Activated CD8-positive, alpha-beta memory T cell treated with anti-CD3 and anti-CD28 coated beads, Interleukin-2, amount 50 U/mL, for 48 hours (primary cell): ENCODE results near the gene KIF22.
"Not testable (repeated sequence)": the region's sequence is repeated elsewhere in the genome, so short reads cannot be mapped to it uniquely, and the experiment has no call there.

ENCODE experiments used
- DNase-seq: peaks from one replicate; pipeline ENCODE4 v3.0.0-alpha.2; 2020

The KIF22 gene

GRCh38 chr16:29767062-29767461 lies 23.5 kb upstream of the KIF22 start:
- DNase-seq = no peak

DNA sequence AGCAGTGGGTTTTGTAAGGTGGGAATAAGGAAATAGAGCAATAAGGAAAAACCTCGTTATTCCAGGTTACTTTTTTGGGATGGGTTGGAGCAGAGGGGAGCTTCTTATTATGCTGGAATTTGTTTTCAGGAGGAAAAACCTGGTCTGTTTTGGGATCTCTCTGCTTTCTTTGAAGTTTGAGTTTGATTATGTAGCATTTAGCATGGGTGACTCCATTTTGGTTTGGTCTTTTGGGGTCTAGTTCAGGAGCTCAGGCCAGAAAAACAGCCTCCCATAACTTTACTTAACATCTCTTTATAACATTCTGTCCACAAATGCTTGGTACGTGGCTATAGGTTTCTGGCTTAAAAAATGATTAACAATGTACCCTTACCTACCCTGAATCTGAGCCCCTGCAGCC lies 21.0 kb upstream of the KIF22 start:
- DNase-seq = no peak

GRCh38 chr16:29770250-29770929 lies 20.2 kb upstream of the KIF22 start:
- DNase-seq = no peak

DNA sequence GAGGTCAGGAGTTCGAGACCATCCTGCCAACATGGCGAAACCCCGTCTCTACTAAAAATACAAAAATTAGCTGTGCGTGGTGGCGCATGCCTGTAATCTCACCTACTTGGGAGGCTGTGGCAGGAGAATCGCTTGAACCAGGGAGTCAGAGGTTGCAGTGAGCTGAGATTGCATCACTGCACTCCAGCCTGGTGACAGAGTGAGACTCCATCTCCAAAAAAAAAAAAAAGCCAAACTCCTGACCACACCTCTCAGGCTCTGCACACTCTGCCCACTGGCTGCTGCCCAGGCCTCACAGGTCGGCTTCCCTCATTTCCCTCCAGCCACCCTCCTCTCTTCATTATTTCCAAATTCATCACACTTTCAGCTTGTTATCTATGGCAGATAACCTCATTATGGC lies 18.2 kb upstream of the KIF22 start:
- not testable (repeated sequence) for DNase-seq

DNA sequence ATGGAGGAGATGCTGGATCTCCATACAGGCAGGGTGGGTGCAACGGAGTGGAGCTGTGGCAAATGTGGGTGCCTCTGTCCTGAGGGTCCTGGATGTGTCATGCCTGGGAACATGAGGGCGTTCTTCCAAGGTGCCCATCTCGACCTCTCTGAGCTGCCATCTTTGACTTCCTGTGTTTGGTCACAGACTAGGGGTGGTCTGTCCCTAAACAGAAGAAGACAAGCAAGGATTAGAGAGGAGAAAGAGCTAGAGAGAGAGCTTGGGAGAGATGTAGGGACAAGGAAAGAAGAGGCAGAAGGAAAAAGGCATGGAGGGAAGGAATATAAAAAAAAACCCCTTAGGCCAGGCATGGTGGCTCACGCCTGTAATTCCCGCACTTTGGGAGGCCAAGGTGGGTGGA lies 15.8 kb upstream of the KIF22 start:
- no peak for DNase-seq

GRCh38 chr16:29775742-29776408 lies 14.7 kb upstream of the KIF22 start:
- no peak for DNase-seq

- no peak for DNase-seq
These were observed 12.8 kb upstream of the KIF22 start, which contains the start of gene ZG16 for GRCh38 chr16:29777576-29778350. Gene ZG16 (plus strand): TSS chr16:29778256. CDS start chr16:29779267, 1,011 bp downstream.

- no peak for DNase-seq
These were observed 11.1 kb upstream of the KIF22 start for GRCh38 chr16:29779474-29779873.

DNA sequence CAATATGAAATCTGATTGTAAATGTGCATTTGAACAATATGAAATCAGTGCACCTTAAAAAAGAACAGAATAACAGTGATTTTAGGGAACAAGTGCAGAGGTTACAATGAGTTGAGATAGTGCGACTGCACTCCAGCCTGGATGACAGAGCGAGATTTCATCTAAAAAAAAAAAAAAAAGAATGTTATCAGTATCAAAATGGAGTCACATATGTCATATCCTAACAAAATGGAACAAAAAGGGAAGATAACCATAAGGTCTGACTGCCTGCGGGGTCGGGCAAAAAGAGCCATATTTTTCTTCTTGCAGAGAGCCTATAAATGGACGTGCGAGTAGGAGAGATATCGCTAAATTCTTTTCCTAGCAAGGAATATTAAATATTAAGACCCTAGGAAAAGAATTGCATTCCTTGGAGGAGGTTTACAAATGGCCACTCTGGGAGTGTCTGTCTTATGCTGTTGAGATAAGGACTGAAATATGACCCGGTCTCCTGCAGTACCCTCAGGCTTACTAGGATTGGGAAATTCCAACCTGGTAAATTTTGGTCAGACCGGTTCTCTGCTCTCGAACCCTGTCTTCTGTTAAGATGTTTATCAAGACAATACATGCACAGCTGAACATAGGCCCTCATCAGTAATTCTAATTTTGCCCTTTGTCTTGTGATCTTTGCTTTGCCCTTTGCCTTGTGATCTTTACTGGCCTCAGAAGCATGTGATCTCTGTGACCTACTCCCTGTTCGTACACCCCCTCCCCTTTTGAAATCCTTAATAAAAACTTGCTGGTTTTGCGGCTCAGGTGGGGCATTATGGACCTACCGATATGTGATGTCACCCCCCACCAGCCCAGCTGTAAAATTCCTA lies 7.2 kb upstream of the KIF22 start:
- not testable (repeated sequence) for DNase-seq

- DNase-seq = no peak
These were observed 6.4 kb upstream of the KIF22 start for GRCh38 chr16:29784157-29784556.

- peak; percentile 86 for DNase-seq
These were observed 5.5 kb upstream of the KIF22 start for GRCh38 chr16:29784901-29785500.

- not testable (repeated sequence) for DNase-seq
These were observed 3.4 kb upstream of the KIF22 start for GRCh38 chr16:29787155-29787554.

GRCh38 chr16:29789775-29790182 lies 772 bp upstream of the KIF22 start:
- DNase-seq = peak; percentile 59

DNA sequence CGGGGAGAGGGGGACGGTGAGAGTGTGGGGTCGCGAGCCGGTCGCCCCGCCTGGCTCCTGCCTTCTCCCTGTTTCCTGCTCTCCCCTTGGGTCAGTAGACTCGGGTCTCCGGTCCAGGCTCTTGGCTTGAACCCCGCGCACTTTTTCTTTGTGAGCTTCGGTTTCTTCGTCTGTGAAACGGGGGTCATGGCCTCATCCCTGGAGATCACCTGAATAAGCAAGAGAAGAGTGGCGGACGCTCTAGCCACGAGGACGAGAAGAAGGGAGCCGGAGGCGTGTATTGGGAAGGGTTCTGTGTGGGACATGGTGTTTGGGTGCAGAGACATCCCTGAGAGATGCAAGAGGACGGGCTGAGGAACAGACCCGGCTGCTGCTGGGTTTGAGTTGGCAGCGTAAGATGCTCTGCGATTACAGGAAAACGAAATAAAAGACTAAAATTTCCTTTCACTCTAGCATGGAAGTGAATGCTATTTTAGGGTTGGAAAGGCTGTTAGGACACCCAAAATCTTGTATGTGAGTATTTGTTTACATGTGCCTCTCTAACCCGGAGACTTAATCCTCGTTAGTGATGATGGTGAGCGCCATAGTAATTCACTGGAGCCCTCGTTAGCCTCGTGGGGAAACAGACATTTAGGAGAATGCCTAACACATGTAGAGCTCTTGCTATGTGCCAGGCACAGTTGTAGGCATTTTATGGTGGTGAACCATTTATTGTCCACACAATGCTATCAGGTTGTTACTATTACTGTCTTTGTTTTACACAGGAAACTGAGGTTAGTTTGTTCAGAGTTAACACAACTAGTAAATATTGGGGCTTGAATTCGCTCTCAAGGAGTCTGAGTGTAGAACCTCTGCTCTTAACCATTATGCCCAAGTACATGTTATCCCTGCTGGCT lies 646 bp downstream of the KIF22 start:
- DNase-seq = no peak

DNA sequence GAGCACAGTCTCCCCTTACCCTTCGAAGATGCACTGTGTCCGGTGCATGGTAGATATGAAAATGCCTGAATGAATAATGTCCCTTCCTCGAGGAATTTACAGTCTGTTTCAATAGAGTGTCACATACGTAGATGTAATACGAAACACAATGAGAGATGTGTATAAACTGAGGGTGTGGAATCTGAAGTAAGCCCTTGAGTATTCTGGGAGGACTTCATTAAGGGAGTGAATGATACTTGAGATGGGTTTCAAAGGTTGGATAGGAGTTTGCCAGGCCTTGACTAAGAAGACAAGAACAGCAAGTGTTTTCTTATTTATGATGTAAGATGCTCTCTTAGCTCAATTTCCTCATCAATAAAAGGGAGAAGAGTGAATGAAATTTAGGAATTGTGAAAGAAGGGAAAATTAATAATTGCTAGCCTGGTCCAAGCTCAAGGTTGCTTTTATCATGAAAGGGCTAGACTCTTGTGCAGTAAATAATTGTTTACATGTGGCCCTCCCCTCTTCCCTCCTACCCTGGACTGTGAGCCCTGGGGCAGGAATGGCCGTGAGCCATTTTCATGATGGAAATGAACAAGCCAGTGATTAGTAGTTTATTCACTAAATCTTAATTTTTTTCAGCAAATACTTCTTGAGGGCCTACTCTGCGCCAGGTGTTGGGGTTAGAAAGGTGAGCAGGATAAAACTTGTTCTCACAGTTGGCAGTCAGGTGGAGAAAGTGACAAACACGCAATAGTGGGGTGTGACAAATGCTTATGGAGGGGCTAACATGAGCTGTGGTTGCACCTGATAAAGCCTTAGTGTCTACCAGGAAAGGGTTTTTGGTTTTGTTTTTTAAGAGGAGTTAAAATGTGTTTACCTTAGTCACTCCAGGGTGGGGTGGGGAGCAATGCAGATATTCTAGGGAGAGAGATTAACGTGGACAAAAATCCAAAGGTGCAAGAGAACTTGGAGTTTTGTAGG lies 1.6 kb downstream of the KIF22 start:
- DNase-seq = no peak

GRCh38 chr16:29793153-29793552 lies 2.6 kb downstream of the KIF22 start:
- not testable (repeated sequence) for DNase-seq

- no peak for DNase-seq
These were observed 3.7 kb downstream of the KIF22 start for GRCh38 chr16:29794231-29794710.

- DNase-seq = no peak
These were observed 11.9 kb downstream of the KIF22 start for GRCh38 chr16:29802416-29802935.

DNA sequence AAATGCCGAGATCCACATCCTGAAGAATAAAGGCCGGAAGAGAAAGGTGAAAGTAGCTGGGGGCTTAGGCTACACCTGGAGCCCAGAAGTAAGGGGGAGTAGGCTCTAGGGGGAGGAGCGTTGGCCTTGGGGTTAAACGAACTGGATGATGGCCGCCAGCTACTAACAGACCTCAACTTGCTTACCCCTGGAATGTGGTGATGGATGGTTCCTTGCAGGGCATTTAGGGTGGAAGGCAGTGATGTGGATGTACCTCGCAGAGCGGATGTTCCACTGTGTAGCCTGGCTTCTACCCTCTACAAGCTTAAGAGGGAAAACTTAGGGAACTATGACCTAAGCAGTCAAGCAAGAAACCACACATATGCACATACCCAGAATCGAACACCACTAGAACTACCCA lies 13.5 kb downstream of the KIF22 start:
- DNase-seq = no peak
